Measurements from ENCODE around the gene TMPRSS9. TPM values are rescaled to one million over a fixed set of nuclear protein-coding genes. Genes with fewer than 3 reads are reported as not detected.
"Not testable (repeated sequence)": the region's sequence is repeated elsewhere in the genome, so short reads cannot be mapped to it uniquely, and the experiment has no call there.

TMPRSS9 gene
- total RNA-seq, 1 experiment from 2014 or later, result not detected

DNA sequence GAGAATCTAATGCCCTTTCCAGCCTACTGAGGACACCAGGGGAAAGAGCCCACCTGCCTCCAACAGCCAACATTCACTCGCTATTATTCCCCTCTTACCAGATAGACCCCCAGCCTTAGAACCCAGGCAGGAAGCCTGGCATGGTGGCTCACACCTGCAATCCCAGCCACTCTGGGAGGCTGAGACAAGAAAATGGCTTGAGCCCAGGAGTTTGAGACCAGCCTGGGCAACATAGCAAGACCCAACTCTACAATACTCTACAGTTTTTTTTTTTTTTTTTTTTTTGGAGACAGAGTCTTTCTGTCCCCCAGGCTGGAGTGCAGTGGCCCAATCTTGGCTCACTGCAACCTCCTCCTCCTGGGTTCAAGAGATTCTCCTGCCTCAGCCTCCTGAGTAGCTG lies 100.2 kb downstream of the TMPRSS9 start:
- Mint-ChIP-seq H3K36me3 (ENCODE audit: insufficient read depth, unreplicated experiment) (peaks cover 33% of the 10 kb centered on the region), H3K27me3 (ENCODE audit: unreplicated experiment) (no peaks in the 10 kb centered on the region), H3K4me1 (ENCODE audit: low read depth, unreplicated experiment) (no peaks in the 10 kb centered on the region), H3K27ac (ENCODE audit: unreplicated experiment) (no peak overlapping the region), H3K4me3 (ENCODE audit: low read depth, unreplicated experiment) (no peak overlapping the region), H3K9me3 (ENCODE audit: low read depth, unreplicated experiment) (no peaks in the 10 kb centered on the region)
- CTCF ChIA-PET, result interaction anchor here (0.6 to 0.7 kb wide), 2 partner anchors 160 to 243 kb away, joined by 3 read pairs; no protein-coding TSS in a partner anchor
- intact Hi-C loops (cut with micrococcal nuclease; ENCODE audit: unreplicated experiment), result no loop called here
- TF ChIP-seq, protein P1, sequence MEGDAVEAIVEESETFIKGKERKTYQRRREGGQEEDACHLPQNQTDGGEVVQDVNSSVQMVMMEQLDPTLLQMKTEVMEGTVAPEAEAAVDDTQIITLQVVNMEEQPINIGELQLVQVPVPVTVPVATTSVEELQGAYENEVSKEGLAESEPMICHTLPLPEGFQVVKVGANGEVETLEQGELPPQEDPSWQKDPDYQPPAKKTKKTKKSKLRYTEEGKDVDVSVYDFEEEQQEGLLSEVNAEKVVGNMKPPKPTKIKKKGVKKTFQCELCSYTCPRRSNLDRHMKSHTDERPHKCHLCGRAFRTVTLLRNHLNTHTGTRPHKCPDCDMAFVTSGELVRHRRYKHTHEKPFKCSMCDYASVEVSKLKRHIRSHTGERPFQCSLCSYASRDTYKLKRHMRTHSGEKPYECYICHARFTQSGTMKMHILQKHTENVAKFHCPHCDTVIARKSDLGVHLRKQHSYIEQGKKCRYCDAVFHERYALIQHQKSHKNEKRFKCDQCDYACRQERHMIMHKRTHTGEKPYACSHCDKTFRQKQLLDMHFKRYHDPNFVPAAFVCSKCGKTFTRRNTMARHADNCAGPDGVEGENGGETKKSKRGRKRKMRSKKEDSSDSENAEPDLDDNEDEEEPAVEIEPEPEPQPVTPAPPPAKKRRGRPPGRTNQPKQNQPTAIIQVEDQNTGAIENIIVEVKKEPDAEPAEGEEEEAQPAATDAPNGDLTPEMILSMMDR (IDR thresholded peaks at IDR 0.05; ENCODE audit: unreplicated experiment), result no peak
- no peak for DNase-seq
- BruUV-seq (replicated peaks), result no TSS peak

DNA sequence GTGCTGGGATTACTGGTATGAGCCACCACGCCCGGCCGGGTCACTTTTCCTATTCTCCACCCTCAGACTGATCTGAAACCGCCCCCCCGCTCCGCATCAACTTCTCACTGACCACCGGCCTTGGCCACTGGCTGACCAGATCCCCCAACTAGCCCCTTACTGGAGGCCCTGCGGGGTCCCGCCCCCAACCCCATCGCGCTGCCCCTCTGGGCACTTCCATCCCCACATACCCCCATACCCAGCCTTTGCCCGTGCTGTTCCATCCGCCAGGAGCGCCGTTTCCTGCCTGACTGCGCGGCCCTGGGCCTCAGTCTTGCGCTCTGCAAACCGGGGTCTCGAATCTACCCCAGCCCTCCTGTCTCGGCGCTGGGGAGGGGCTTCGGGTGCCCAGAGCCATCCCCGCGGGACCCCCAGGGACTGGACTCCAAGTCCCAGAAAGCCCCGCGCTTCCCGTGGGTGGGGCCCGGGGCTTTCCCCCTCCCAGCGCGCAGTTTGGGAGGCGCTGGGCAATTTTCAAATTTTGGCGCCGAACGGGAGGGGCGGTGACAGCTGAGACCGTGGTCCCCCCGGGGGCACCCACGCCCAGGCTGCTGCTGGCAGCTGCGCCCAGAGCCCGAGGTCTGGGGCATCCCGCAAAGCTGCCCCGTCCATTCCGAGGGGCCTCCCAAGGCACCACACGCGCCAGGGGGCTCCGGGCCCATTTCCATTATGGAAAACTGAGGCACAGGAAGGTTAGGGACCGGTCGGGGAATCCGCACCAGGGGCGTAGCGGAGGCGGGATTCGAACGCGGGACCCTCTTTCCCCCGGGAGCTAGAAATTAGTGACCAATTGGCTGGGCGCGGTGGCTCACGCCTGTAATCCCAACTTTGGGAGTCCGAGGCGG lies 101.9 kb downstream of the TMPRSS9 start:
- TF ChIP-seq, protein P1 (IDR thresholded peaks at IDR 0.05; ENCODE audit: unreplicated experiment), result no peak
- no TSS peak for BruUV-seq (replicated peaks)
- Mint-ChIP-seq H3K36me3 (ENCODE audit: insufficient read depth, unreplicated experiment) (peaks cover 16% of the 10 kb centered on the region), H3K27ac (ENCODE audit: unreplicated experiment) (no peak overlapping the region), H3K4me1 (ENCODE audit: low read depth, unreplicated experiment) (no peaks in the 10 kb centered on the region), H3K9me3 (ENCODE audit: low read depth, unreplicated experiment) (no peaks in the 10 kb centered on the region), H3K27me3 (ENCODE audit: unreplicated experiment) (no peaks in the 10 kb centered on the region), H3K4me3 (ENCODE audit: low read depth, unreplicated experiment) (peak overlapping the region; percentile 78)
- intact Hi-C loops (cut with micrococcal nuclease; ENCODE audit: unreplicated experiment), result no loop called here
- CTCF ChIA-PET, result interaction anchor here (1.3 kb wide), 1 partner anchor 149 kb away, joined by 5 read pairs; no protein-coding TSS in a partner anchor
- peak; percentile 66 for DNase-seq

DNA sequence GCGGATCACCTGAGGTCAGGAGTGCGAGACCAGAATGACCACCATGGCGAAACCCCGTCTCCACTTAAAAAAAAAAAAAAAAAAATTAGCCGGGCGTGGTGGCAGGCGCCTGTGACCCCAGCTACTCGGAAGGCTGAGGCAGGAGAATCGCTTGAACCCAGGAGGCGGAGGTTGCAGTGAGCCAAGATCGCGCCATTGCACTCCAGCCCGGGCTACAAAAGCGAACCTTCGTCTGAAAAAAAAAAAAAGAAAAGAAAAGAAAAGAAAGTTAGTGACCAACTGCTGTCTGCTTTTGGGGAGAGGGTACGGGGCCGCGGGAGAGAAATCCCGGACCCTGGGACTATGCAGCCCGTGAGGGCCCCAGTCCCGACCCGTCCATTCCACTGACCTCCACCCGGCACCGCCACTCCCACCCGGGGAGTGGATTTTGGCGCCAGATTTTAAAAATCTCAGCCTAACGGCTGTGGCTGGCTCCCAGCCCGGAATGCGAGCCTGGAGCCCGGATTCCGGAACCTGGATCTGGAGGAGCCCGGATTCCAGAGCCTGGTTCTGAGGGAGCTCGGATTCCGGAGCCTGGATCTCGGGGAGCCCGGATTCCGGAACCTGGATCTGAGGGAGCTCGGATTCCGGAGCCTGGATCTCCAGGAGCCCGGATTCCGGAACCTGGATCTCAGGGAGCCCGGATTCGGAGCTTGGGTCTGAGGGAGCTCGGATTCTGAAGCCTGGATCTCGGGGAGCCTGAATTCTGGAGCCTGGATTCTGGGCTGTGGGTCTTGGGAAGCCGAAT lies 102.8 kb downstream of the TMPRSS9 start:
- no peaks in the 10 kb centered on the region for H3K4me1 Mint-ChIP-seq (ENCODE audit: low read depth, unreplicated experiment)
- TF ChIP-seq, protein P1 (IDR thresholded peaks at IDR 0.05; ENCODE audit: unreplicated experiment), result no peak
- H3K27ac Mint-ChIP-seq (ENCODE audit: unreplicated experiment), result no peak overlapping the region
- no TSS peak for BruUV-seq (replicated peaks)
- H3K36me3 Mint-ChIP-seq (ENCODE audit: insufficient read depth, unreplicated experiment), result peaks cover 9% of the 10 kb centered on the region
- no peaks in the 10 kb centered on the region for H3K27me3 Mint-ChIP-seq (ENCODE audit: unreplicated experiment)
- DNase-seq, result peak; percentile 35
- CTCF ChIA-PET, result interaction anchor here (0.5 to 1.4 kb wide), 3 partner anchors 14 to 151 kb away, joined by 3 to 5 read pairs (median 4); no protein-coding TSS in a partner anchor
- intact Hi-C loops (cut with micrococcal nuclease; ENCODE audit: unreplicated experiment), result no loop called here
- no peaks in the 10 kb centered on the region for H3K9me3 Mint-ChIP-seq (ENCODE audit: low read depth, unreplicated experiment)
- peak overlapping the region; percentile 78 for H3K4me3 Mint-ChIP-seq (ENCODE audit: low read depth, unreplicated experiment)

DNA sequence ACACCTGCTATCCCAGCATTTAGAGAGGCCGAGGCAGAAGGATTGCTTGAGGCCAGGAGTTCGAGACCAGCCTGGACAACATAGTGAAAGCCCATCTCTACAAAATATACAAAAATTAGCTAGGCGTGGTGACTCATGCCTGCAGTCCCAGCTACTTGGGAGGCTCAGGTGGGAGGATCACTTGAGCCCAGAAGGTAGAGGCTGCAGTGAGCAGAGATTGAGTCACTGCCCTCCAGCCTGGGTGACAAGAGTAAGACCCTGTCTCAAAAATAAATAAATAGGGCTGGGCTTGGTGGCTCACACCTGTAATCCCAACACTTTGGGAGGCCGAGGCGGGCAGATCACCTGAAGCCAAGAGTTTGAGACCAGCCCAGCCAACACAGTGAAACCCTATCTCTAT lies 103.6 kb downstream of the TMPRSS9 start:
- BruUV-seq (replicated peaks); H3K27ac Mint-ChIP-seq (ENCODE audit: unreplicated experiment); H3K4me3 Mint-ChIP-seq (ENCODE audit: low read depth, unreplicated experiment); H3K36me3 Mint-ChIP-seq (ENCODE audit: insufficient read depth, unreplicated experiment); H3K9me3 Mint-ChIP-seq (ENCODE audit: low read depth, unreplicated experiment); DNase-seq; H3K27me3 Mint-ChIP-seq (ENCODE audit: unreplicated experiment); H3K4me1 Mint-ChIP-seq (ENCODE audit: low read depth, unreplicated experiment); intact Hi-C loops (cut with micrococcal nuclease; ENCODE audit: unreplicated experiment): not testable (repeated sequence)
- CTCF ChIA-PET, result interaction anchor here (0.6 to 1.4 kb wide), 2 partner anchors 13 to 652 kb away, joined by 4 to 13 read pairs; no protein-coding TSS in a partner anchor
